ENCODE results near the gene MARK2. TPM values are rescaled to one million over a fixed set of nuclear protein-coding genes. Genes with fewer than 3 reads are reported as not detected.
"Not testable (repeated sequence)": the region's sequence is repeated elsewhere in the genome, so short reads cannot be mapped to it uniquely, and the experiment has no call there.

MARK2 gene
- total RNA-seq, 1 donor from 2014 or later, result 25.4 TPM

GRCh38 chr11:63858628-63859550 lies 20.0 kb downstream of the MARK2 start:
- H3K4me2 ChIP-seq, result no peak overlapping the region
- Mint-ChIP-seq H3K36me3 (peaks cover 8% of the 10 kb centered on the region), H3K27me3 (ENCODE audit: insufficient read depth, low read depth) (peaks cover 3% of the 10 kb centered on the region), H3K27ac (no peak overlapping the region), H3K4me1 (peaks cover 19% of the 10 kb centered on the region), H3K4me3 (no peak overlapping the region), H3K9me3 (no peaks in the 10 kb centered on the region)
- no peak for DNase-seq (ENCODE audit: low spot score)
- H3K9ac ChIP-seq, result no peak overlapping the region
- no peaks in the 10 kb centered on the region for H3K9me3 ChIP-seq (ENCODE audit: low read depth)
- no peak overlapping the region for H3K27ac ChIP-seq
- peaks cover 3% of the 10 kb centered on the region for H3F3A ChIP-seq (ENCODE audit: low read depth)
- H2AFZ ChIP-seq (replicated peaks), result no peak overlapping the region
- no peaks in the 10 kb centered on the region for H3K36me3 ChIP-seq
- peaks cover 19% of the 10 kb centered on the region for H3K4me1 ChIP-seq
- H3K27me3 ChIP-seq, result no peaks in the 10 kb centered on the region
- no peak for TF ChIP-seq EZH2 (IDR thresholded peaks at IDR 0.05)
- TF ChIP-seq EZH2phosphoT487 (IDR thresholded peaks at IDR 0.05), result no peak
- TF ChIP-seq CTCF (IDR thresholded peaks at IDR 0.05), result no peak
- H3K79me2 ChIP-seq (ENCODE audit: low read depth), result peaks cover 96% of the 10 kb centered on the region
- peaks cover 51% of the 10 kb centered on the region for H4K20me1 ChIP-seq (ENCODE audit: low read depth)
- no peak overlapping the region for H3K4me3 ChIP-seq

- Histone ChIP-seq H3K9ac (no peak overlapping the region), H3K79me2 (ENCODE audit: low read depth) (peaks cover 96% of the 10 kb centered on the region), H3K27ac (peak overlapping the region; percentile 57), H2AFZ (replicated peaks) (no peak overlapping the region), H3F3A (ENCODE audit: low read depth) (no peaks in the 10 kb centered on the region), H3K4me3 (no peak overlapping the region), H3K27me3 (no peaks in the 10 kb centered on the region), H3K4me1 (peaks cover 13% of the 10 kb centered on the region), H3K4me2 (no peak overlapping the region), H3K36me3 (no peaks in the 10 kb centered on the region), H3K9me3 (ENCODE audit: low read depth) (no peaks in the 10 kb centered on the region), H4K20me1 (ENCODE audit: low read depth) (peaks cover 84% of the 10 kb centered on the region)
- H3K9me3 Mint-ChIP-seq, result no peaks in the 10 kb centered on the region
- DNase-seq (ENCODE audit: low spot score), result no peak
- H3K36me3 Mint-ChIP-seq, result peaks cover 11% of the 10 kb centered on the region
- TF ChIP-seq EZH2 (IDR thresholded peaks at IDR 0.05), result no peak
- no peak for TF ChIP-seq EZH2phosphoT487 (IDR thresholded peaks at IDR 0.05)
- no peak for TF ChIP-seq CTCF (IDR thresholded peaks at IDR 0.05)
- no peak overlapping the region for H3K4me3 Mint-ChIP-seq
- H3K4me1 Mint-ChIP-seq, result peaks cover 24% of the 10 kb centered on the region
- H3K27ac Mint-ChIP-seq, result peak overlapping the region; percentile 67
- peaks cover 2% of the 10 kb centered on the region for H3K27me3 Mint-ChIP-seq (ENCODE audit: insufficient read depth, low read depth)
Measured at GRCh38 chr11:63862923-63863322, 24.0 kb downstream of the MARK2 start.

DNA sequence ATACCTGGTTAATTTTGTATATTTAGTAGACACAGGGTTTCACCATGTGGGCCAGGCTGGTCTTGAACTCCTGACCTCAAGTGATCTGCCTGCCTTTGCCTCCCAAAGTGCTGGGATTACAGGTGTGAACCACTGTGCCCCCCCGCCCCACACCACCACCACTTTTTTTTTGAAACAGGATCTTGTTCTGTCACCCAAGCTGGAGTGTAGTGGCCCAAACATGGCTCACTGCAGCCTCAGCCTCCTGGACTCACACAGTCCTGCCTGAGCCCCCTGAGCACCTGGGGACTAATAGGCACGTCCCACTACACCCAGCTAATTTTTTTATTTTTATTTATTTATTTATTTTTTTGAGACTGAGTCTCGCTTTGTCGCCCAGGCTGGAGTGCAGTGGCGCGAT lies 24.7 kb downstream of the MARK2 start:
- H3K36me3 ChIP-seq; H2AFZ ChIP-seq (replicated peaks); H3K9me3 ChIP-seq (ENCODE audit: low read depth); H3F3A ChIP-seq (ENCODE audit: low read depth); H3K27ac ChIP-seq; H3K27me3 Mint-ChIP-seq (ENCODE audit: insufficient read depth, low read depth); H3K27ac Mint-ChIP-seq; H3K27me3 ChIP-seq; H3K9ac ChIP-seq; H3K4me3 ChIP-seq; DNase-seq (ENCODE audit: low spot score); H3K4me3 Mint-ChIP-seq; H3K4me2 ChIP-seq; H3K9me3 Mint-ChIP-seq: not testable (repeated sequence)
- H3K36me3 Mint-ChIP-seq, result peaks cover 14% of the 10 kb centered on the region
- peaks cover 96% of the 10 kb centered on the region for H3K79me2 ChIP-seq (ENCODE audit: low read depth)
- peaks cover 84% of the 10 kb centered on the region for H4K20me1 ChIP-seq (ENCODE audit: low read depth)
- H3K4me1 ChIP-seq, result peaks cover 13% of the 10 kb centered on the region
- peaks cover 28% of the 10 kb centered on the region for H3K4me1 Mint-ChIP-seq

GRCh38 chr11:63866211-63866610 lies 27.3 kb downstream of the MARK2 start:
- Histone ChIP-seq H3K9ac (no peak overlapping the region), H3K36me3 (no peaks in the 10 kb centered on the region), H3K27ac (no peak overlapping the region), H3K9me3 (ENCODE audit: low read depth) (no peaks in the 10 kb centered on the region), H3K4me2 (no peak overlapping the region), H3K4me1 (peaks cover 13% of the 10 kb centered on the region), H3K4me3 (no peak overlapping the region), H3K79me2 (ENCODE audit: low read depth) (peaks cover 99% of the 10 kb centered on the region), H4K20me1 (ENCODE audit: low read depth) (peaks cover 99% of the 10 kb centered on the region), H3F3A (ENCODE audit: low read depth) (peaks cover 8% of the 10 kb centered on the region), H2AFZ (replicated peaks) (no peak overlapping the region), H3K27me3 (no peaks in the 10 kb centered on the region)
- Mint-ChIP-seq H3K27me3 (ENCODE audit: insufficient read depth, low read depth) (peaks cover 2% of the 10 kb centered on the region), H3K27ac (no peak overlapping the region), H3K4me1 (peaks cover 47% of the 10 kb centered on the region), H3K36me3 (peaks cover 11% of the 10 kb centered on the region), H3K9me3 (no peaks in the 10 kb centered on the region), H3K4me3 (no peak overlapping the region)
- TF ChIP-seq EZH2phosphoT487 (IDR thresholded peaks at IDR 0.05), result no peak
- TF ChIP-seq EZH2 (IDR thresholded peaks at IDR 0.05), result no peak
- no peak for TF ChIP-seq CTCF (IDR thresholded peaks at IDR 0.05)
- DNase-seq (ENCODE audit: low spot score), result no peak
